ENCODE results near the gene ZNF217.

GRCh38 chr20:53565254-53565653, 28.4 kb downstream of the ZNF217 start:
- TF ChIP-seq CTCF (conservative IDR thresholded peaks at IDR 0.05 in 1 of 2, IDR thresholded peaks at IDR 0.05 in 1 of 2; ENCODE audit: low read depth in 1 of 2, low read length in 2 of 2) (no peak), EZH2 (IDR thresholded peaks at IDR 0.05; ENCODE audit: low read length, missing control alignments) (no peak)

Data from fibroblast of lung (primary cell).